HG03460 (cell line): ENCODE measurements around the gene ARFIP1.
"Not testable (repeated sequence)": the region's sequence is repeated elsewhere in the genome, so short reads cannot be mapped to it uniquely, and the experiment has no call there.

Source experiments
- ATAC-seq: cut with Tn5 transposase; IDR thresholded peaks from one replicate; pipeline ENCODE4 v1.9.1; 2021; ENCODE audit not compliant: unreplicated experiment

The ARFIP1 gene, protein sequence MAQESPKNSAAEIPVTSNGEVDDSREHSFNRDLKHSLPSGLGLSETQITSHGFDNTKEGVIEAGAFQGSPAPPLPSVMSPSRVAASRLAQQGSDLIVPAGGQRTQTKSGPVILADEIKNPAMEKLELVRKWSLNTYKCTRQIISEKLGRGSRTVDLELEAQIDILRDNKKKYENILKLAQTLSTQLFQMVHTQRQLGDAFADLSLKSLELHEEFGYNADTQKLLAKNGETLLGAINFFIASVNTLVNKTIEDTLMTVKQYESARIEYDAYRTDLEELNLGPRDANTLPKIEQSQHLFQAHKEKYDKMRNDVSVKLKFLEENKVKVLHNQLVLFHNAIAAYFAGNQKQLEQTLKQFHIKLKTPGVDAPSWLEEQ

DNA sequence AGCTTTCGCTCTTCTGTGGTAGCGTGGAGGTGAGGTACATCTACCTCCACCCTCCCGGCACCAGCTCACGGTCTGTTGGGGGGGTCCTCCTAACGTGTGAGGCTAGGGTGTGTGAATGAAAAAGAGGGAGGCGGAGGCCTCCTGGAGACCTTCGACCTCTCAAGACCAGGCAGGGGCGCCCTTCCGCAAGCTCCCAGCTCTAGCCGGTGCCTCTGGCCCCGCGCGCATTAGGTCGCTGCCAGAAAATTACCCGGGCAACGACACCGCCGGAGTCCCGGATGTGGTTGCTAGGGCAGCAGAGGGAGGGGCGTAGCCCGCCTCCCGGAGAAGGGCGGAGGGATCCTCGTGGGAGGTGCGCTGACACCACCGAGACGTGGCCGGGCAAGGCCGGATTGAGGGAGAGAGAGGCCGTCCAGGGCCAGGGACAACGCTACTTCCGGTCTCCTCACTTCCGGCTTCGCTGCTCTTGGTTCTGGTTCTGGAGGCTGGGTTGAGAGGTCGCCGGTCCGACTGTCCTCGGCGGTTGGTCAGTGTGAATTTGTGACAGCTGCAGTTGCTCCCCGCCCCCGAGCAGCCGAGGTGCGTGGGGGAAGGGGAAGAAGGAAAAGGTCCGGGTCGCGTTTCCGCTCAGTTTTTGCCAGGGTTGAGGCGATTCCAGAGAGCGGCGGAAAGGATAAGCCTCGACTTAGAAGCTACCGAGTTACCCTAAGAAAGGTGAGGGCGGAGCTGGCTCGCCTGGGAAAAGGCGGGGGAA is at the start of gene ARFIP1, which contains the start of gene TIGD4:
TSS of gene ARFIP1 (plus strand) at position 442 of the 754 bp plus-strand sequence. CDS start 49,680 bp downstream, outside the sequence.
TSS of gene TIGD4 (minus strand) at position 218 of the 754 bp plus-strand sequence. CDS start 8,726 bp downstream, outside the sequence.
- ATAC-seq, result peak; percentile 95

GRCh38 chr4:152731997-152732396 is 47.8 kb upstream of the ARFIP1 start:
- ATAC-seq, result no peak

GRCh38 chr4:152734015-152734698 is 45.6 kb upstream of the ARFIP1 start:
- ATAC-seq, result no peak

DNA sequence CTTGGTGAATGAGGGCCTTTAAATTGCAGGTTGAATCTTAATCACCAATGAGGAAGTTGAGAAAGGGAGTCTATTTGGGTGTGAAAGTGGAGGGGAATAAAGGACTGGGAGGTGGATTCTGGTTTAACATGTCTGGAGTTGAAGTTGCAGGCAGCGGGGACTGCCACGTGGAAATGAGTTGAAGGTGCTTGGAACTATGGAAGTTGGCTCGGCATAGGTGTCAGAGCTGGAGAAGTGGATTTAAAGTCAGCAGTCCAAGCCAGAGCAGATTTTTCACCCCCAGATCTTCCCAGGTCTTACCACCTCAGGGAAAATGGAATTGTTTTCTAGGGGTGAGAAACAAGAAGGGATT is 45.1 kb upstream of the ARFIP1 start:
- ATAC-seq, result no peak

GRCh38 chr4:152735396-152735859 is 44.3 kb upstream of the ARFIP1 start:
- ATAC-seq, result no peak

DNA sequence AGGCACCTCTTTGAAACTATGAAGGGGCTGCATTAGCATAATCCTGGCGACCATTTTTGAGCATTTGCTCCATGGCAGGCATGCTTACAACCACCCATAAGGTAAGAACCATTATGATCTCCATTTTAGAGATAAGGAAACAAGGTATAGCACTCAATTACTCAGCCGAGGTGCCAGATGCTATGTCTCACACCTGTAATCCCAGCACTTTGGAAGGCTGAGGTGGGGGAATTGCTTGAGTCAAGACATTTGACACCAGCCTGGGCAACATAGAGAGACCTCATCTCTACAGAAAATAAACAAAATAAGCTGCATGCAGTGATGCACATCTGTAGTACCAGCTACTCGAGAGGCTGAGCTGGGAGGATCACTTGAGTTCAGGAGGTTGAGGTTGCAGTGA is 43.8 kb upstream of the ARFIP1 start:
- ATAC-seq, result no peak

DNA sequence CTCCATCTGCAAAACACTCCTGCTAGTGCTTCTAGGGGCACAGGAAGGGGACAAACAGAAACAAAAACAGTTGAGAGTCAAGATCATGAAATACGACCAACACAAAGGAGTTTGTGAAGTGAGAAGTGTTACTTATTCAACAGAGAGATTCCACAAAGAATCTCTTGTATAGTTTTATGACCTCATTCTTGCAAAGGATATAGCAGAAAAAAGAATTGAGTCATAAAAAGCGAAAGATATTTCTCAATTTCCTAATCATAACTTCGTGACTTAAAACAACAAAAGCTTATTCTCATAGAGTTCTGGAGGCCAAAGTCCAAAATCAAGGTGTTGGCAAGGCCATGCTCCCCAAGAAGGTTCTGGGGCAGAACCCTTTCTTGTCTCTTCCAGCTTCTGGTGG is 40.9 kb upstream of the ARFIP1 start:
- no peak for ATAC-seq

- no peak for ATAC-seq
Observed at GRCh38 chr4:152747444-152747843, 32.3 kb upstream of the ARFIP1 start.

DNA sequence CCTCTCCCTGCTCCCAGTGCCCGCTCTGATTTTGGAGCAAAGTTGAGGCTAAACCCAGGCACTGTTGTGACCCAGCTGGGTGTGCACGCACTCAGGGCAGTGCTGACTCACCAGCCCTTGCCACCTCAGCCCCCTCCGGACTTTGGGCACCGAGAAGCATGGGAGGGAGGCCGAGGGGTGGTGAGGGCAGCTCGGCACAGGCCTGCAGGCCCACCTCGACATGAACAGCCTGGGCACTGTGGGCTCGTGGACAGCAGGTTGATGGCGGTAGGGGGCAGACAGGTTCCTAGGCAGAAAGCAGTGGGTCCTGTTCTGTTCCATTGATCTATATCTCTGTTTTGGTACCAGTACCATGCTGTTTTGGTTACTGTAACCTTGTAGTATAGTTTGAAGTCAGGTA is 31.1 kb upstream of the ARFIP1 start:
- ATAC-seq, result no peak

GRCh38 chr4:152763796-152764195 is 16.0 kb upstream of the ARFIP1 start:
- ATAC-seq, result no peak

DNA sequence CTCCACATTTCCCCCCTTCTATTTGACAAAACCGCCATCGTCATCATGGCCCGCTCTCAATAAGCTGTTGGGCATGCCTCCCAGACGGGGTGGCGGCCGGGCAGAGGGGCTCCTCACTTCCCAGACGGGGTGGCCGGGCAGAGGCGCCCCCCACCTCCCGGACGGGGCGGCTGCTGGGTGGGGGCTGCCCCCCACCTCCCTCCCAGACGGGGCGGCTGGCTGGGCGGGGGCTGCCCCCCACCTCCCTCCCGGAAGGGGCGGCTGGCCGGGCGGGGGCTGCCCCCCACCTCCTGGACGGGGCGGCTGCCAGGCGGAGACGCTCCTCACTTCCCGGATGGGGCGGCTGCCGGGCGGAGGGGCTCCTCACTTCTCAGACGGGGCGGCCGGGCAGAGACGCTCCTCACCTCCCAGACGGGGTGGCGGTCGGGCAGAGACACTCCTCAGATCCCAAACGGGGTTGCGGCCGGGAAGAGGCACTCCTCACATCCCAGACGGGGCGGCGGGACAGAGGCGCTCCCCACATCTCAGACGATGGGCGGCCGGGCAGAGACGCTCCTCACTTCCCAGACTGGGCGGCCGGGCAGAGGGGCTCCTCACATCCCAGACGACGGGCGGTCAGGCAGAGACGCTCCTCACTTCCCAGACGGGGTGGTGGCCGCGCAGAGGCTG is 14.6 kb upstream of the ARFIP1 start:
- ATAC-seq, result not testable (repeated sequence)

- ATAC-seq, result no peak
Observed at GRCh38 chr4:152771741-152772533, 7.8 kb upstream of the ARFIP1 start.

DNA sequence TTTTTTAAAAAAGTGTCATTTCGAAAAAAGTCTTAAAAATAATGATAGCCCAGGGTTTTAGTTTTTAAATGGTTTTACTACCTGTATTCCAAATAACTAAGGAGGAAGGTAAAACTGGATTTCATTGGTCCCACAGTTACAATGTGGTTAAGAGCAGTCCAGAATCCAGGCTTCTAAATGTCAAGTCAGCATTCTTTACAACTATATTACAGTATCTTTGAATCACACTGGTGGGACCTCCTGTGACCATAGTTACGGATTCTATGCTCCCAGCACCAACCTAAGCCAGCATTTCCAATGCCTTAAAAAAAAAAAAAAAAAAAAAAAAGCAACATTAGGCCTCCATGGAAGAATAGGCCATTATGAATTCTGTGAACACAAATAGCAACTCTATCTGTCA is 6.4 kb upstream of the ARFIP1 start:
- no peak for ATAC-seq

GRCh38 chr4:152773953-152774352 is 5.8 kb upstream of the ARFIP1 start:
- ATAC-seq, result no peak

- ATAC-seq, result no peak
Observed at GRCh38 chr4:152776352-152776751, 3.4 kb upstream of the ARFIP1 start.

DNA sequence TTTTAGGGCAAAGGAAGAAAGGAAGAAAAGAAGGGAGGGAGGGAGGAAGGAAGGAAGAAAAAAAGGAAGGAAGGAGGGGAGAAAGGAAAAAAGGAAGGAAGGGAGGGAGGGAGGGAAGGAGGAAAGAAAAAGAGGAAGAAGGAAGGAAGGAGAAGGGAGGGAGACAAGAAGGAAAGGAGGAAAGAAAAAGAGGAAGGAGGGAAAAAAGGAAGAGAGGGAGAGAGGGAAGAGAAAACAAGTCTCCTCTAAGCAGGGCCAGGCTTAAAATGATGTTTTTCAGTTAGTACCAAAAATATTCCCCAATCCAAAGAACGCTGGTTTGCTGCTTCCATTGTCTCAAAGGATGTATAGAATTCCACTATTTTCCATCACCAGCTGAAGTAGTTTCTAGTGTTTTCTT is 2.3 kb upstream of the ARFIP1 start:
- no peak for ATAC-seq

- peak; percentile 29 for ATAC-seq
Observed at GRCh38 chr4:152778656-152779512, 870 bp upstream of the ARFIP1 start.

DNA sequence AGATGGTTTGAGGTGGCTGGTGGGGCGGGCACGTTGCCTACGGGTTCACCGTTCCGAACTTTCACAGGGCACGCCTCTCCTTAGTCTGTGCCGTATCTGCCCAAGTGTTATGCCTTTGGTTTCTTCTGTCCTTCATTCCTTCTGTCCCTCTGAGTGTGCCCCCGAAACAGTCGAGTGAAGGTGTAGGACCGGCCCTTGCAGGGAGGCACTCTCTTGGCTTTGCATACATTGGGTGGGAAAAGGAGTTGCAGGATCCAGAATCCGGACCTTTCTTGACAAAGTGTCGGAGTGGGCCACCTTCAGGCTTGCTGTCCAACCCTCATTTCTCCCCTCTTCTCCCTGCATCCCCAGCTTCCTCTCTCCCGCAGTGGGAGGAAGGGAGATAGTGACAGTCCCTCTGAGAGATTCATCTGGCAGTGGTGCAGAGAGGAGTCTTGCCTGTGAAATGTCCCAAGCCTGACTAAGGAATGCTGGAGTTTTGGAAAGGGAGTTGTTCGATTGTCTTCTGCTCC is 569 bp downstream of the ARFIP1 start:
- no peak for ATAC-seq
